ENCODE measurements around the gene TMEM151A.
"Not testable (repeated sequence)": the region's sequence is repeated elsewhere in the genome, so short reads cannot be mapped to it uniquely, and the experiment has no call there.

The TMEM151A gene

GRCh38 chr11:66309475-66309874 is 17.8 kb downstream of the TMEM151A start:
- no peak for DNase-seq (ENCODE audit: low read depth in 2 of 2)

GRCh38 chr11:66310324-66310723 is 18.6 kb downstream of the TMEM151A start:
- no peak for DNase-seq (ENCODE audit: low read depth in 2 of 2)

- not testable (repeated sequence) for DNase-seq (ENCODE audit: low read depth in 2 of 2)
These were observed 19.2 kb downstream of the TMEM151A start for GRCh38 chr11:66310803-66311440.

- no peak for DNase-seq (ENCODE audit: low read depth in 2 of 2)
These were observed 19.8 kb downstream of the TMEM151A start for GRCh38 chr11:66311470-66311964.

- peak; percentile 91 to 94 for DNase-seq (ENCODE audit: low read depth in 2 of 2)
These were observed 20.4 kb downstream of the TMEM151A start for GRCh38 chr11:66311965-66312548.

GRCh38 chr11:66312549-66313320 is 21.0 kb downstream of the TMEM151A start:
- DNase-seq (ENCODE audit: low read depth in 2 of 2) = peak; percentile 97 to 99

- DNase-seq (ENCODE audit: low read depth in 2 of 2) = no peak
These were observed 21.9 kb downstream of the TMEM151A start for GRCh38 chr11:66313321-66314185.

GRCh38 chr11:66314186-66314501 is 22.4 kb downstream of the TMEM151A start:
- no peak for DNase-seq (ENCODE audit: low read depth in 2 of 2)

- DNase-seq (ENCODE audit: low read depth in 2 of 2) = no peak
These were observed 23.1 kb downstream of the TMEM151A start for GRCh38 chr11:66314561-66315497.

- no peak for DNase-seq (ENCODE audit: low read depth in 2 of 2)
These were observed 23.8 kb downstream of the TMEM151A start for GRCh38 chr11:66315498-66315885.

- DNase-seq (ENCODE audit: low read depth in 2 of 2) = no peak
These were observed 24.5 kb downstream of the TMEM151A start for GRCh38 chr11:66315921-66316811.

GRCh38 chr11:66316849-66317251 is 25.2 kb downstream of the TMEM151A start, which contains the start of gene CD248:
CD248 (minus strand) TSS chr11:66317044; CDS start chr11:66317027, 17 bp downstream.
- DNase-seq (ENCODE audit: low read depth in 2 of 2) = no peak

GRCh38 chr11:66317322-66317722 is 25.6 kb downstream of the TMEM151A start:
- no peak for DNase-seq (ENCODE audit: low read depth in 2 of 2)

- no peak for DNase-seq (ENCODE audit: low read depth in 2 of 2)
These were observed 26.3 kb downstream of the TMEM151A start for GRCh38 chr11:66317723-66318599.

GRCh38 chr11:66318600-66318970 is 26.9 kb downstream of the TMEM151A start:
- no peak for DNase-seq (ENCODE audit: low read depth in 2 of 2)

GRCh38 chr11:66320289-66320688 is 28.6 kb downstream of the TMEM151A start:
- DNase-seq (ENCODE audit: low read depth in 2 of 2) = not testable (repeated sequence)

- DNase-seq (ENCODE audit: low read depth in 2 of 2) = not testable (repeated sequence)
These were observed 29.1 kb downstream of the TMEM151A start for GRCh38 chr11:66320748-66321147.

GRCh38 chr11:66321606-66322005 is 29.9 kb downstream of the TMEM151A start:
- no peak for DNase-seq (ENCODE audit: low read depth in 2 of 2)
